ENCODE results near the gene VHLL. TPM values are rescaled to one million over a fixed set of nuclear protein-coding genes. Genes with fewer than 3 reads are reported as not detected.
A peak's percentile ranks its signal among the peaks of the same experiment; 100 is the strongest.

Gene VHLL
- total and polyA plus RNA-seq, 10 of the 15 experiments (the other 5 are each of a cell fraction or from before 2014, with no cell fraction given): 0.23 TPM; not detected in 9

GRCh38 chr1:156338180-156338976 lies 39.3 kb upstream of the VHLL start, which contains the start of the genes CCT3 and TSACC (continued):
- no peak for TF ChIP-seq RBBP5 (conservative IDR thresholded peaks at IDR 0.05)
- no peak for TF ChIP-seq ZSCAN29 (IDR thresholded peaks at IDR 0.05)
- TF ChIP-seq ZNF274 (IDR thresholded peaks at IDR 0.05; ENCODE audit: insufficient read depth, insufficient read length): no peak
- TF ChIP-seq, protein P1, sequence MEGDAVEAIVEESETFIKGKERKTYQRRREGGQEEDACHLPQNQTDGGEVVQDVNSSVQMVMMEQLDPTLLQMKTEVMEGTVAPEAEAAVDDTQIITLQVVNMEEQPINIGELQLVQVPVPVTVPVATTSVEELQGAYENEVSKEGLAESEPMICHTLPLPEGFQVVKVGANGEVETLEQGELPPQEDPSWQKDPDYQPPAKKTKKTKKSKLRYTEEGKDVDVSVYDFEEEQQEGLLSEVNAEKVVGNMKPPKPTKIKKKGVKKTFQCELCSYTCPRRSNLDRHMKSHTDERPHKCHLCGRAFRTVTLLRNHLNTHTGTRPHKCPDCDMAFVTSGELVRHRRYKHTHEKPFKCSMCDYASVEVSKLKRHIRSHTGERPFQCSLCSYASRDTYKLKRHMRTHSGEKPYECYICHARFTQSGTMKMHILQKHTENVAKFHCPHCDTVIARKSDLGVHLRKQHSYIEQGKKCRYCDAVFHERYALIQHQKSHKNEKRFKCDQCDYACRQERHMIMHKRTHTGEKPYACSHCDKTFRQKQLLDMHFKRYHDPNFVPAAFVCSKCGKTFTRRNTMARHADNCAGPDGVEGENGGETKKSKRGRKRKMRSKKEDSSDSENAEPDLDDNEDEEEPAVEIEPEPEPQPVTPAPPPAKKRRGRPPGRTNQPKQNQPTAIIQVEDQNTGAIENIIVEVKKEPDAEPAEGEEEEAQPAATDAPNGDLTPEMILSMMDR (IDR thresholded peaks at IDR 0.05 in 2 of 3, conservative IDR thresholded peaks at IDR 0.05 in 1 of 3; ENCODE audit: control insufficient read depth in 2 of 3, extremely low read depth in 1 of 3, insufficient read depth in 1 of 3, low read depth in 3 of 3, low read length in 3 of 3): no peak
- peak; percentile 93 for TF ChIP-seq CREB1 (IDR thresholded peaks at IDR 0.05; ENCODE audit: low read depth)
- TF ChIP-seq PRDM15 (CRISPR knock-in tag; IDR thresholded peaks at IDR 0.05): no peak
- peak; percentile 45 to 75; a peak in 1 of 4 replicates for TF ChIP-seq EP300 (IDR thresholded peaks at IDR 0.05; ENCODE audit: borderline replicate concordance in 1 of 2, control insufficient read depth in 1 of 2, low read depth in 2 of 2, low read length in 2 of 2)
- TF ChIP-seq MTA2 (IDR thresholded peaks at IDR 0.05; ENCODE audit: low read depth): peak; percentile 59
- peak; percentile 100 for TF ChIP-seq PKNOX1 (IDR thresholded peaks at IDR 0.05)
- TF ChIP-seq, protein P2, sequence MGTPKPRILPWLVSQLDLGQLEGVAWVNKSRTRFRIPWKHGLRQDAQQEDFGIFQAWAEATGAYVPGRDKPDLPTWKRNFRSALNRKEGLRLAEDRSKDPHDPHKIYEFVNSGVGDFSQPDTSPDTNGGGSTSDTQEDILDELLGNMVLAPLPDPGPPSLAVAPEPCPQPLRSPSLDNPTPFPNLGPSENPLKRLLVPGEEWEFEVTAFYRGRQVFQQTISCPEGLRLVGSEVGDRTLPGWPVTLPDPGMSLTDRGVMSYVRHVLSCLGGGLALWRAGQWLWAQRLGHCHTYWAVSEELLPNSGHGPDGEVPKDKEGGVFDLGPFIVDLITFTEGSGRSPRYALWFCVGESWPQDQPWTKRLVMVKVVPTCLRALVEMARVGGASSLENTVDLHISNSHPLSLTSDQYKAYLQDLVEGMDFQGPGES (IDR thresholded peaks at IDR 0.05): peak; percentile 94
- TF ChIP-seq MYC (IDR thresholded peaks at IDR 0.05; ENCODE audit: insufficient read depth, insufficient read length, insufficient replicate concordance, low read length, severe bottlenecking): peak; percentile 86
- no peak for TF ChIP-seq PAX8 (IDR thresholded peaks at IDR 0.05)
- TF ChIP-seq DPF2 (IDR thresholded peaks at IDR 0.05): peak; percentile 98
- TF ChIP-seq CBX3 (IDR thresholded peaks at IDR 0.05; ENCODE audit: borderline replicate concordance, low read depth): no peak
- TF ChIP-seq NR2F1 (conservative IDR thresholded peaks at IDR 0.05): 0 out of 2 replicates have a peak, but pooled peaks have one; percentile 62
- peak; percentile 63 for TF ChIP-seq NR2C1 (IDR thresholded peaks at IDR 0.05)
- peak; percentile 42 for TF ChIP-seq KLF5 (IDR thresholded peaks at IDR 0.05; ENCODE audit: partially characterized antibody)
- peak; percentile 89 for TF ChIP-seq YY1 (IDR thresholded peaks at IDR 0.05; ENCODE audit: low read depth, low read length)
- no peak for TF ChIP-seq RCOR1 (conservative IDR thresholded peaks at IDR 0.05; ENCODE audit: low read depth, low read length)
- no peak for TF ChIP-seq NFXL1 (IDR thresholded peaks at IDR 0.05; ENCODE audit: borderline replicate concordance)
- peak; percentile 81 for TF ChIP-seq SIN3A (IDR thresholded peaks at IDR 0.05; ENCODE audit: low read depth, low read length)

Data from GM12878 (cell line).